Dermis blood vessel endothelial cell (primary cell): Measurements from ENCODE around the gene RAB40C. TPM values are rescaled to one million over a fixed set of nuclear protein-coding genes. Genes with fewer than 3 reads are reported as not detected.

Experiments
- DNase-seq: peaks from one replicate; pipeline ENCODE4 v3.0.0; 2010
- total RNA-seq: library from RNA; depleted of rRNA; stranded (reverse); fragments of >200 nt; gene quantifications from 2 replicates; pipeline ENCODE4 v1.2.3, GENCODE V29; 2014

RAB40C gene
- total RNA-seq, 1 donor from 2014 or later = 13.3 TPM

DNA sequence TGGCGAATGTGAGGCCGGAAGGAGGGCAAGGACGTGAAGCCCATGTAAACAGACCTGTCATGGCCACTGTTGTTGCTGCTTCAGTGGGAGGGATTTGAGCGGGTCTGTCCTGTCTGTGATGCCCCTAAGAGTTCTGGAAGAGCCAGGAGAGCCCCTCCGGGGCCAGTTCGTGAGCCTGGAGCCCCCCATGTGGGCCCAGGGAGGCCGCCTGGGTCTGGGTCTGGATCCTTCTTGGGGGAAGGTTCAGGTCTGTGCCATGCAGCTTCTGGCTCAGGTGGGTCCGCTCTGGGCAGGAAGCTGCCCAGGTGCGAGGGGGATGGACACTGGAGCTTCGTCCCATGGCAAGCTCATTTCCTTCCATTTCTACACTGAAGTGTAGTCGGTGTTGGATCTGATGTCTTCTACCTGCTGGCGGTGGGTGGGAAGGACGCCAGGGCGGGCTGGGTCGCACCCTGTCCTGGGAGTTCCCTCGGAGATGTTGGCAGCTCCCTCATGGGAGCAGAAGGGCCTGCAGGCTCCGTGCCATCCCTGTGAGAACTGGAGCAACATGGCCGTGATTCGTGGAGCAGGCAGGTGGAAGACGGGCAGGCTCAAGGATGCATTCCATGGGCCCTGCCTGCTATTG, 29.7 kb downstream of the RAB40C start:
- no peak for DNase-seq

DNA sequence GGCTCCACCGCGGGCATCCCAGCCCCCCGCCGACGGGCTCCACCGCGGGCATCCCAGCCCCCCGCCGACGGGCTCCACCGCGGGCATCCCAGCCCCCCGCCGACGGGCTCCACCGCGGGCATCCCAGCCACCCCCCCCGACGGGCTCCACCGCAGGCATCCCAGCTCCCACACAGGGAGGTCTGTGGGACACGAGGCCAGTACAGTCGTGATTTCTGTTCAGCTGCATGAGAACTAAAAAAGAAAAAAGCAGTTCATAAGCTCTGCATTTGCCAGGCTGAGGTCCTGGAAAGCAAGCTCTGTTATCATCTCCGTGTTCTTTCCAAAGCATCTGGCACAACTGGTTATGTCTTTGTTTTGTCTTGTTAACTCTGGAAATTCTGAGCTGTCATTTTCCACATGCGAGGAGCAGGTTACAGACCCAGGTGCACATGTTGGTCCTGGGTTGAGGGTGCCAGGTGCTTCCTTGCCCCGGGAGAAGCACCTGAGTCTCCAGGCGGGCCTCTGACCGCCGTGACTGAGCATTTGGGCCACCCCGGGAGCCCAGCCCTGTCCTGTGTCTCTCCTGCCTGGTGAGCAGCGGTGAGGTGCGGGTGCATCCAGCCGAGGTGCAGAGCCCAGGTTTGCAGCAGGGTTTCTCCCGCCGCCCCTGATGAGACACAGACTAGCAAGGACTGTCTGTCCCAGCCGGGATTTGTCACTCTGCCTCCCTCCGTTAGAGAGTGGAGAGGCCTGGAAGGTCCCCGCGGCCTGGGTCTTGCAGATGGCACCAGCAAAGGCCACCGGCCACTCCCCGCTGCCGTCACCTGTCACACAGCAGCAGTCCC, 31.0 kb downstream of the RAB40C start:
- DNase-seq = no peak

DNA sequence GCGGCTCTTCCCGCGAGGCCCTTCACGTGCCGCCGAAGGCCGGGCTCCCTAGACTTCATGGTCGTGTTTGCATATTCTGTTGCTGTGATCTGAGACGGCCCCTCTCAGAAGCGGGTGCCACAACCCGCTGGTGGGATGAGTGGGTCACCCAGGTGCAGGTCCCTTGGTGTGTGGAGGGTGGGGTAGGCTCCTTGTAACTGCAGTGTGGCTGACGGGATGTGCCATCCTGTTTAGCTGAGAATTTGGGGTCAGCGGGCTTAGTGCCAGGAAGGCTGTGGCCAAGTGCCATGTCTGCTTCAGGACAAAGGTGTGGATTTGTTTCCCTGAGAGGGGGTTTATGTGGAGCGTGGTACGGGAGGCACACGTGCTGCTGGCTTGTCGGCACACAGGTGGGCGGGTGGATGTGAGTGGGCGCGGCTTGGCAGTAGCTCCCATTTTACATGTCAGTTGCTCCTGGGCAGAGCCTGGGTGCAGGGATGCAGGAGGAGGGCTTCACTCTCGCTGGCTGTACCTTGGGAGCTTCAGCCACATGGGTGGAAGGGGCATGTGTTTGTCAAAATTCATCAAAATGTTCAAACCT, 31.8 kb downstream of the RAB40C start:
- no peak for DNase-seq

DNA sequence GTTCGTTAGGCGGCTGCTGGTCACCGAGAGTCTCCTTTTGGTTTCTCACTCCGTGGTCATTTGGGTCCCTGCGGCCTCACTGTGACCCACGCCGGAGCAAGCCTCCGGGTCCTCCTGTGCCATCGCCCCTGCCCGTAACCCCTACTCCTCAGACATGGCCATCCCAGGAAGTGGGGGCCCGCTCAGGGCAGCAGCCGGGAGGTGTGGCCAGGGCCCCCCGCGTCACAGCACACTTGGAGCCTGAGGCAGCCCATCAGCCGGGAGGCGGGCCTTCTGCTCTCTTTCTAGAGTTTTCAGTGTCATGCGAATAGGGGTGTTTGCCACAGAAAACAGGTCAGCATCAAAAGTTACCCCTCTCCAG, 33.0 kb downstream of the RAB40C start:
- no peak for DNase-seq

DNA sequence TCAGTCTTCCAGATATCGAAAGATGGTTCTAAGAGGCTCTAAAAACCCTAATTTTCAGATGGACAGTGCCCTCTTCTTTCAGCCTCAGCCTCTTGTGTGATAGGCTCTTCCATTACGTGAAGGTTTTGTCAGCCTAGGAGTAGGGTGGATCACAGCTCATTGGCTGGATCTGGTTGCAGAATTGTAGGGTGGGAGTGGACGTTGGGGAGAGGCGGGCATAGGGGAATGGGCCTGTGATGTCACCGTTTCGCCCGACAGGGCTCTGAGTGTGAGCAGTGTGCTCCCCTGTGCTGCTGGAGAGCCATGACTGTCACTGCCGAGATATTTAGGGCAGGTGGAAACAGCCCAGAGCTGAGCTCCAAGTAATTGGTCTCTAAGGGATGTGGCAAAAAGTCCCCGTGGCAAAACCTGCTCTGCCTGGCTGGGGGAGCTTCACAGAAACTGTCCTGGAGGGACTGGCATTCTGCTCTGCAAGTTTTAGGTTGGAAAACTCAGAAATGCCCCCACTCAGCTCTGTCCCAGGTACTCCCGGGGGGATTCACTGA, 34.7 kb downstream of the RAB40C start:
- no peak for DNase-seq

DNA sequence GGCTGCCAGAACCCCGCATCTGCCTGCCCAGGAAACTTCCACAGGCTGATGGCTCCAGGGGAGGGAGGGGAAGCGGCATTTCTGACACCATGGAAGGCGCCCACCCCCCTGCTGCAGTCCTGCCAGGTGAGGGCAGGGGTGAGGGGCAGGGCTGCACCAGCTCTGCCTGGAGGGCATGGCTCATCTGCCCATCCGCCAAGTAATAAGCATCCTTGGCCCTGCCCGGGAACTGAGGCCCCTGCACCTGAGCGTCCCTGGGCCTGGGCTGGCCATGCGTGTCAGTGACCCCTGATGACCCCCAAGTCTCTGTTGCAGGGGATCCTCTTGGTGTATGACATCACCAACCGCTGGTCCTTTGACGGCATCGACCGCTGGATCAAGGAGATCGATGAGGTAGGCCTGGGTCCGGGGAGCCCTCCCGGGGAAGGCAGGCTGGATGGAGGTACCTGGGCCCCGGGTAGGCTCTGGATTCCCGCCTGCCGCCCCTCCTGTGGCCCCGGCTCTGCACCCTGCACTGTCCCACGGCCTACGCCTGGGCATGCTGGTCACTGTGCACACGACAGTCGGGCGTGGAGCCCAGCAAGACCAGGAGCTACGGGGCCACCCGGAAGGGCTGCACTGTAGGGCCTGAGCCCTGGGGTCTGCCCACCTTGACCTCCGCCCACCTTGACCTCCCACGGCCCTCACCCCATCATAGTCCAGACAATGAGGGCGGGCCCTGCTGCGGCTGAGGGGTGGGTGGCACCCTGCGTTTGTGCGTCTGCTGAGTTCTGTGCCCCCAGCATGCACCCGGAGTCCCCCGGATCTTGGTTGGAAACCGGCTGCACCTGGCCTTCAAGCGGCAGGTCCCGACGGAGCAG, 35.5 kb downstream of the RAB40C start:
- no peak for DNase-seq

DNA sequence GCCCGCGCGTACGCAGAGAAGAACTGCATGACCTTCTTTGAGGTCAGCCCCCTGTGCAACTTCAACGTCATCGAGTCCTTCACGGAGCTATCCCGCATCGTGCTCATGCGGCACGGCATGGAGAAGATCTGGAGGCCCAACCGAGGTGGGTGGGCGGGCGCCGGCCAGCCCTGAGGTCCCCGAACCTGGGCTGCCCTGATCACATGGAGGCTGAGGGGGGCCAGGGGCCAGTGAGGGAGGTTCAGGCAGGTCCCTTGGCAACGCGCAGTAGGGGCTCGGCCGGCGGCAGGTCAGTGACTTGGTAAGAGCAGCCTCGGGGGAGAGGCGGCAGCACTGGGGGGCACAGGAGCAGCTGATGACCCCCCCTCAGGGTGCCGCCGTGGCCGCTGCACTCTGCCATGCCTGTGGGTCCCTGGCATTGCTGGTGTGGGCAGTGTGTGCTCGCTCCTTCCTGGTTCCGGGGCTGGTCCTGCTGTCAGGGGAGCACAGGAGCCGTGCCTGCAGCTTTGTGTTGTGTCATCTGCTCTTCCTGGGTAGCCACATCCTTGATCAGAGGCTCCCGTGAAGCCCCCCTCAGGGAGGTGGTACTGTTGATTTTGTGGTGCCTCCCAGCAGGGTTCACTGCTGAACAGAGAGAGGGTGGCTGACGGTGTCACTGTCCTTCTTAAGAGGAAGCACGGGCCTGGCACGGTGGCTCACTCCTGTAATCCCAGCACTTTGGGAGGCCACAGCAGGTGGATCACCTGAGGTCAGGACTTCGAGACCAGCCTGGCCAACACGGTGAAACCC, 36.3 kb downstream of the RAB40C start:
- DNase-seq = no peak

DNA sequence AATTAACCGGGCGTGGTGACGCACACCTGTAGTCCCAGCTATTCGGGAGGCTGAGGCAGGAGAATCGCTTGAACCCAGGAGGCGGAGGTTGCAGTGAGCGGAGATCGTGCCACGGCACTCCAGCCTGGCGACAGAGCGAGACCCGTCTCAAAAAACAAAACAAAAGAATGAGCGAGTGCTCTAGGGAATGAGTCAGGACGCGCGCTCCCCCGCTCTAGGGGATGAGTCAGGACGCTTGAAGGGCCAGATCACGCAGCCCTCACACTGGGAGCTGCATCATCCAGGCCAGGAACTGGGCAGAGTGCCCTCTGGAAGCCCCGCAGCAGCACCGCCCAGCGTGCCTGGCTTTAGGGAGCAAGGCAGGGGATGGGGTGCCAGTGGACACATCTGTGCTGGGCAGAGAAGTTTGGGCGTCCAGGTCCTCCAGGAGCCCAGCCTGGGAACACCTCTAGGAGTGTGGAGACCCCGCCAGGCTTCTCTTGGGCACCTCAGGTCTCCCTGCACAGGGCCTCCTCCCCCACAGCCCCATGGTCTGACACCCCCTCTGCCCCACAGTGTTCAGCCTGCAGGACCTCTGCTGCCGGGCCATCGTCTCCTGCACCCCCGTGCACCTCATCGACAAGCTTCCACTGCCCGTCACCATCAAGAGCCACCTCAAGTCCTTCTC, 37.1 kb downstream of the RAB40C start:
- peak; percentile 93 for DNase-seq

DNA sequence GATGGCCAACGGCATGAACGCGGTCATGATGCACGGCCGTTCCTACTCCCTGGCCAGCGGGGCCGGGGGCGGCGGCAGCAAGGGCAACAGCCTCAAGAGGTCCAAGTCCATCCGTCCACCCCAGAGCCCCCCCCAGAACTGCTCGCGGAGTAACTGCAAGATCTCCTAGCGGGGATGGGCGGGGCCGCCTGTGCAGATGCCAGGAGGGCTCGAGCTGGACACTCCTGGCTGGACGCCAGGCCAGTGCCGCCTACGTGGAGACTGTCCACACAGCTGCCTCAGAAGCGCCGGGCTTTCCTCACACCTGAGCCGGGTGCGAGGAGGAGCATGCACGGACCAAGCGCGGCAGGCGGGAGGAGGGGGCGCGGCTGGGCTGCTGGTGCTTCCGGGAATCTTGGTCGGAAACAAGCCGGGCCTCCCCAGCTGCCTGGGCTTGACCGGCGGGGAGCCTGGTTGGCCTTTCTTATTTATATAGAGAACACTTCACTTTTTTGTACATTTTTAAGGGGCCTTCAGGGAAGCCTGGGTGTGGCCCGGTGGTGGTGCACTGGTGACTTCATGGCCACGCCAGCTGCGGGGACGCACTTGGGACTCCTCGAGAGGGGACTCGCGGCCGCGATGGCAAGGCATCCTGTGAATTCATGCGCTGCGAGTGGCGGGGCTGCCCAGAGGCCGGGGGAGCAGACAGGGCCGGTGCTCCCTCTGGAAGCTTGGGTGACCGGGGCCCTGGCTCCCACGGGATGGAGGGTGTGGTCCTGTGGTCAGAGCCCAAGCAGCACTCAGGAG, 37.8 kb downstream of the RAB40C start:
- DNase-seq = no peak

DNA sequence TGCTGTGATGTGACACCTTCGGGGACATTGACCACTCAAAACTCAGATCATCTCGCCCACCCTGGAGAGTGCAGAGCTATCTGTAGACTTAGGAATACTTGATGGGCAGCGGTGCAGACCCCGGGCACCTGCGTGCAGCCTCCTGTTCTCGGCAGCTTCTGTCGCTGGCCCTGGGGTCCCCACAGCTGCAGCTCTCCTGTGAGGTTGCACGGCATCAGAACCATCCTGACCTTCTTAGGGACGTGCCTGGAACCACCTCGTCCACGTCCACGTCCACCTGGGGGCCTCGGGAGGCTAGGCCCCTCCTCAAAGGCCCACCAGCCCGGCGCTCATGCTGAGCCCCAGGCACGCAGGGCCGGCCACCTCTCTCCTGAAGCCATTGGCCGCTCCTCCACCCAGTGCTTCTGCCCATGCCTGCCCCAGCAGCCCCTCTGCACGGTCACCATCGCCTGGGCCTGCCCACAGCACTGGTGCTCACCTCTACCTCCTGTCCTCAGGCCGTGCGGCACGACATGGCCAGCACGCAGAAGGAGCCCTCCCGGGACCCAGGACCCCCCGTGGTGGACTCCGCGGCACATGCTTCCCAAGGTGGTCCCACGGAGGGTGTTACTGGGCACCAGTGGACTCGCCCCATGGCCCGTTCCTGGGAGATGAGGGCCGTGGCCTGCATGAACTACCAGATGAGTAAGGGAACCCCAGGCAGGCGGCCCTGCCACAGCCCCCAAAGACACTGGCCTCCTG, 38.6 kb downstream of the RAB40C start:
- DNase-seq = no peak

DNA sequence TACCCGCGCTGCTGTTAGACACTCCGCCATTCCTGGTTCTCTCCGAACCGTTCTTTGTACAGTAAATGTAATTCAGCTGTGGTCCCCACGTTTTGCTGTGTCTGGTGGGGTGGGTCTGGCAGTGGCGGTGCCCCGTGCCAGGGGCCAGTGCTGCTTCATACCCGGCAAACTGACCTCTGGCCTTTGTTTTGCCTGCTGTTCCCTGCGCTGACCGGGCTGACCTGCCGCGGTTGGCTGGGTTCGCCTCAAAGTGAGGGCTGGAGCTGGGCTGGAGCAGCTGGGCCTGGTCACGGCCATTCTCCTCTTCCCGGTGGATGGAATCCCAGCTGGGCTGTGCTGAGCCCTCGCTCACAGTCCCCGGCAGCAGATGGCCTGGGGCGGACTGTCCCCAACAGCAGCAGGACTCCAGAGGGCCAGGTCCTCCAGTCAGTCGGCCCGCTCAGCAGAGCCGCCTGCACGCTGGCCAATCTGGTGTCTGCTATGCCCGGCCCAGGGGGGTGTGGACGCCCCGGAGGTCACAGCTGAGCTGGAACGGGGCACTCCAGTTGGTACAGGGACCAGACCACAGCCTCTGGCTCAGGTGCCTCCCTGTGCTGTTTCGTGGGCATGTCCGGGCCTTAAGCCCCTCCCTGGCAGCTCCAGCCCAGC, 39.4 kb downstream of the RAB40C start:
- DNase-seq = no peak

DNA sequence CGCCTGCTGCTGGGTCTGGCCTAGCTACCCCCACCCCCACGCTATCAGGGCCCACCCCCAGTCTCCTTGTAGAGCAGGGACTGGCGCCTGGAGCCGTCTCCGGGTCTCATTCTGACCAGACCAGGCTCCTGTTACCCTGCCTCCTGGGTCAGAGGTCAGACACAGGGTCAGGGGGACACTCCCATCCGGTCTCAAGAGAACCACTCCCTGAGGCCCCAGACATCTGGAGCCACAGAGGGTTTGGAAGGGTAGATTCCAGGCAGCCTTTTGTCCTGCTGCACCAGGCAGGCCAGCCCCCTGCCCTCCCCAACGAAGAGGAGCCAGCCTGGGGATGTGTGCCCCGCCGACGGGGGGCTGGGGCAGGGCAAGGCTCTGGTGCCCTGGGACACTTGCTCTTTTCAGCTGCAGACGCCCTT, 40.0 kb downstream of the RAB40C start:
- DNase-seq = no peak

DNA sequence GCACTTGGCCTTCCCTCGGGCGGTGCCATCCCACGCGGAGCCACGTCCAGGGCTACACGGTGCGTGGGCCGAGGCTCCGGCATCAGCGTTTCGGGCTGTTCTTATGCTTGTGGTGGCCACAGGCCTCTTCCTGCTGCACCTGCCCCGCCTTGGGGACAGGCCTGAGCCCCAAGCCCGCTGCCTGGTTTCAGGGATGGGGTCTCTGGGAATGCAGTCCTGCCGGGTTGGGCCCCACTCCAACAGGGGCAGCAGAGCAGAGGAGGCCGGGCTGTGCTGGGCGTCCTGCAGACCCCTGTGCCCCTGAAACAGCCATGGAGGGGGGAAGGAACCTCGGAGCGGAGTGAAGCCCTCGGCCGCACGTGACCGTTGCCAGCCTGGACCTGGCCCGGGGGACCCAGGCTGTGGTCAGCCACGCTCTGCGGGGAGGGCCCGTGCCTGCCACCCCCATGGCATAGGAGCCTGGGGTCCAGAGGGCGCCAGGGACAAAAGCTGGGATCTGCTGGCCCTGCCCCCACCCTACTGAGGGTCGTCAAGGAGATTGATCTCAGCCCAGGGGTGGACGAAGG, 40.5 kb downstream of the RAB40C start:
- no peak for DNase-seq

DNA sequence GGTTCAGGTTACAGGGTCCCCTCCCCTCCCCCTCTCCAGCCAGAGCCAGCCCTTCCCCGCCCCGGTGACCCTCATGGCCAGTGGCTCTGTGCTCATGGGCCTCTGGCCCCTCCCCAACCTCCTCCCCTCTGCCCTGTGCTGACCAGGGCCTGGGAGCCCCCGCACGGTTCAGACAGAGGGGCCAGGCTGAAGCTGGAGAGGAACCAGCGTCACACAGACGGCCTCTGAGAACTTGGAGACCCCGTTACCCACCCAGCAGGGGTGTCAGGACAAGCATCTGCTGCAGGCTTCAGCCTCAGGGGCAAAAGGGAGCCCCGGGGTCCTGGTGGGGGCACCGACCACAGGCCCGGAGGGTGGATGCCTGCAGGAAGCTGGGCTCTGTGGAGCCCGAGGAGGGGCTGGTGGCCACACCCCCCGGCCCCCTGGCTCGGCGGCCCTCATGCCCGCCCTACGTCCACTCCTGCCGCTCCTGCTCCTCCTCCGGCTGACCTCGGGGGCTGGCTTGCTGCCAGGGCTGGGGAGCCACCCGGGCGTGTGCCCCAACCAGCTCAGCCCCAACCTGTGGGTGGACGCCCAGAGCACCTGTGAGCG, 41.0 kb downstream of the RAB40C start, which contains the start of gene WFIKKN1:
TSS of gene WFIKKN1 (plus strand) at position 171 of the 591 bp plus-strand sequence. CDS start at position 440, 269 bp downstream.
- peak; percentile 18 for DNase-seq

DNA sequence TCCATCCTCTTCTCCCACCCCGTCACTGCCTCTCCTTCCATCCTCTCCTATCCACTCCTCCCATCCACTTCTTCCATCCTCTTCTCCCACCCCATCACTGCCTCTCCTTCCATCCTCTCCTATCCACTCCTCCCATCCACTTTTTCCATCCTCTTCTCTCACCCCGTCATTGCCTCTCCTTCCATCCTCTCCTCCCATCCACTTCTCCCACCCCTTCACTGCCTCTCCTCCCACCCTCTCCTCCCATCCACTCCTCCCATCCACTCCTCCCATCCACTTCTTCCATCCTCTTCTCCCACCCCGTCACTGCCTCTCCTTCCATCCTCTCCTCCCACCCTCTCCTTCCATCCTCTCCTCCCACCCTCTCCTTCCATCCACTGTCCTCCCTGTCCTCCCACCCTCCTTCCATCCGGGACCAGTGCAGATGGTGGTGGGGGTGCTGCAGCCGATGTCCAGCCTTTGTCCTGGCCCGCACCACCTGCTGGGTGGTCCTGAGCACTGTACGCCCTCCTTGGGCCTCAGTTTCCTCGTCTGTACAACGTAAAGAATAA, 42.0 kb downstream of the RAB40C start:
- no peak for DNase-seq

DNA sequence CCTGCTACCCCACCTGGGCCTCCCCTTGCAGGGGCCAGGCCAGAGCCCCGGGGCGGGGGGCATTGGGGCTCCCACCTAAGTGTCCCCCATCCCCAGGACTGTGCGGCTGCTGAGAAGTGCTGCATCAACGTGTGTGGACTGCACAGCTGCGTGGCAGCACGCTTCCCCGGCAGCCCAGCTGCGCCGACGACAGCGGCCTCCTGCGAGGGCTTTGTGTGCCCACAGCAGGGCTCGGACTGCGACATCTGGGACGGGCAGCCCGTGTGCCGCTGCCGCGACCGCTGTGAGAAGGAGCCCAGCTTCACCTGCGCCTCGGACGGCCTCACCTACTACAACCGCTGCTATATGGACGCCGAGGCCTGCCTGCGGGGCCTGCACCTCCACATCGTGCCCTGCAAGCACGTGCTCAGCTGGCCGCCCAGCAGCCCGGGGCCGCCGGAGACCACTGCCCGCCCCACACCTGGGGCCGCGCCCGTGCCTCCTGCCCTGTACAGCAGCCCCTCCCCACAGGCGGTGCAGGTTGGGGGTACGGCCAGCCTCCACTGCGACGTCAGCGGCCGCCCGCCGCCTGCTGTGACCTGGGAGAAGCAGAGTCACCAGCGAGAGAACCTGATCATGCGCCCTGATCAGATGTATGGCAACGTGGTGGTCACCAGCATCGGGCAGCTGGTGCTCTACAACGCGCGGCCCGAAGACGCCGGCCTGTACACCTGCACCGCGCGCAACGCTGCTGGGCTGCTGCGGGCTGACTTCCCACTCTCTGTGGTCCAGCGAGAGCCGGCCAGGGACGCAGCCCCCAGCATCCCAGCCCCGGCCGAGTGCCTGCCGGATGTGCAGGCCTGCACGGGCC, 42.8 kb downstream of the RAB40C start:
- no peak for DNase-seq
